HG02973 (cell line): ENCODE measurements around the gene MAN1C1.

Source experiments
- ATAC-seq: cut with Tn5 transposase; IDR thresholded peaks from one replicate; pipeline ENCODE4 v1.9.1; 2021; ENCODE audit warnings: moderate library complexity; ENCODE audit not compliant: unreplicated experiment

The MAN1C1 gene

GRCh38 chr1:25774206-25774803, 157.7 kb downstream of the MAN1C1 start:
- ATAC-seq = no peak

- ATAC-seq = no peak
Observed at GRCh38 chr1:25774921-25775771, 158.6 kb downstream of the MAN1C1 start.

- ATAC-seq = no peak
Observed at GRCh38 chr1:25779388-25779787, 162.8 kb downstream of the MAN1C1 start.

- ATAC-seq = no peak
Observed at GRCh38 chr1:25779894-25780293, 163.3 kb downstream of the MAN1C1 start.

GRCh38 chr1:25780318-25781129, 163.9 kb downstream of the MAN1C1 start:
- ATAC-seq = no peak

GRCh38 chr1:25781130-25781433, 164.5 kb downstream of the MAN1C1 start:
- no peak for ATAC-seq

- no peak for ATAC-seq
Observed at GRCh38 chr1:25782608-25783201, 166.1 kb downstream of the MAN1C1 start.

- ATAC-seq = no peak
Observed at GRCh38 chr1:25784575-25785051, 168.0 kb downstream of the MAN1C1 start.

- ATAC-seq = no peak
Observed at GRCh38 chr1:25785333-25786067, 168.9 kb downstream of the MAN1C1 start.

- ATAC-seq = no peak
Observed at GRCh38 chr1:25786887-25787759, 170.5 kb downstream of the MAN1C1 start.

- no peak for ATAC-seq
Observed at GRCh38 chr1:25787760-25788166, 171.2 kb downstream of the MAN1C1 start.

GRCh38 chr1:25790472-25790871, 173.9 kb downstream of the MAN1C1 start:
- no peak for ATAC-seq

GRCh38 chr1:25792115-25792514, 175.5 kb downstream of the MAN1C1 start:
- no peak for ATAC-seq

GRCh38 chr1:25793585-25794170, 177.1 kb downstream of the MAN1C1 start:
- ATAC-seq = no peak

- ATAC-seq = no peak
Observed at GRCh38 chr1:25794325-25794724, 177.7 kb downstream of the MAN1C1 start.

GRCh38 chr1:25795211-25795610, 178.6 kb downstream of the MAN1C1 start:
- ATAC-seq = no peak

GRCh38 chr1:25795946-25796810, 179.6 kb downstream of the MAN1C1 start:
- ATAC-seq = no peak

- ATAC-seq = no peak
Observed at GRCh38 chr1:25796811-25797458, 180.3 kb downstream of the MAN1C1 start.
